Measurements from ENCODE around the gene EIF5.

GRCh38 chr14:103385152-103385928 lies 51.3 kb downstream of the EIF5 start, which contains the start of gene MARK3:
- no peak for TF ChIP-seq CTCF (IDR thresholded peaks at IDR 0.05; ENCODE audit: insufficient read depth, low read depth, low read length)
- no peak for TF ChIP-seq EZH2 (IDR thresholded peaks at IDR 0.05; ENCODE audit: insufficient read depth, low read length)

Data from astrocyte (in vitro differentiated cells and primary cell).